HG03175 (cell line): ENCODE measurements around the gene TNIP1.
A peak's percentile ranks its signal among the peaks of the same experiment; 100 is the strongest.

ENCODE experiments used
- ATAC-seq: cut with Tn5 transposase; IDR thresholded peaks from one replicate; pipeline ENCODE4 v1.9.1; 2021; ENCODE audit warnings: mild to moderate bottlenecking, moderate library complexity; ENCODE audit not compliant: unreplicated experiment

Gene TNIP1

GRCh38 chr5:151066920-151067319 lies 13.9 kb downstream of the TNIP1 start:
- no peak for ATAC-seq

GRCh38 chr5:151065609-151066008 lies 15.2 kb downstream of the TNIP1 start:
- ATAC-seq: no peak

- ATAC-seq: no peak
Measured at GRCh38 chr5:151064916-151065499, 15.8 kb downstream of the TNIP1 start.

GRCh38 chr5:151063142-151063989 lies 17.5 kb downstream of the TNIP1 start:
- ATAC-seq: no peak

GRCh38 chr5:151062405-151063141 lies 18.3 kb downstream of the TNIP1 start:
- ATAC-seq: no peak

- ATAC-seq: no peak
Measured at GRCh38 chr5:151060742-151061141, 20.1 kb downstream of the TNIP1 start.

GRCh38 chr5:151058891-151059489 lies 21.8 kb downstream of the TNIP1 start:
- no peak for ATAC-seq

GRCh38 chr5:151058301-151058700 lies 22.5 kb downstream of the TNIP1 start:
- no peak for ATAC-seq

- no peak for ATAC-seq
Measured at GRCh38 chr5:151056379-151057325, 24.2 kb downstream of the TNIP1 start.

GRCh38 chr5:151055336-151055735 lies 25.5 kb downstream of the TNIP1 start:
- no peak for ATAC-seq

- no peak for ATAC-seq
Measured at GRCh38 chr5:151054709-151055108, 26.1 kb downstream of the TNIP1 start.

GRCh38 chr5:151053796-151054462 lies 26.9 kb downstream of the TNIP1 start:
- no peak for ATAC-seq

GRCh38 chr5:151052836-151053235 lies 28.0 kb downstream of the TNIP1 start:
- no peak for ATAC-seq

GRCh38 chr5:151051931-151052608 lies 28.8 kb downstream of the TNIP1 start:
- ATAC-seq: no peak

- peak; percentile 76 for ATAC-seq
Measured at GRCh38 chr5:151051066-151051930, 29.5 kb downstream of the TNIP1 start.

GRCh38 chr5:151048526-151048925 lies 32.3 kb downstream of the TNIP1 start:
- ATAC-seq: no peak

GRCh38 chr5:151047814-151048425 lies 32.9 kb downstream of the TNIP1 start:
- peak; percentile 71 for ATAC-seq
